ENCODE data around the gene TIGIT. TPM values are rescaled to one million over a fixed set of nuclear protein-coding genes. Genes with fewer than 3 reads are reported as not detected.

TIGIT gene
- total RNA-seq, 3 donors from 2014 or later (not counting 1 experiment from before 2014, with no cell fraction given) = 24.9 to 52.3 (median 43.9) TPM

DNA sequence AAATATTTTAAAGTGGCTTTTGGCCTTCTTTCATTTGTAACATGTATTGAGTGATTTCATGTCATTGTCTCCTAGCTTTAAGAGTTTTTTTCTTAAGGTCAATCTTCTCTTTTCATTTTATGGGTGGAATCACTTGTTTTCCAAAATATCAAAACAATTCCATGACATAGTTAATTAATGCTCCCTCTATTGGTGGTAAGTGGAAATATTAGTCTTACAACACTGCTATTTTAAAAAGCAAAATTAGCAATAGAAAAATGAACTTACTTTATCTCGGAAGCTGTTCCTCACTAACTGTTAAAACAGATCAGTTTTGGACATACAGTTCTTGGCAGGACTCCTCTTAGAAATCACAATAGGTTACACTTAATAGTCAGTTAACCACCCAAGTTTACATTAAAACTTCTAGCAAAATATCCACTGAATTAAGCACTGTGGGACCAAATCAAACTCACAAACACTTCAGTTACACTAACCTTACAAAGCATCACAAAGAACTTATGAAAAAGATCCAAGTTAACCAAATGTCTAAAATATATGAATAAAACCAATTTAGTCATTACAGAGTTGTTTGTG, 42.4 kb downstream of the TIGIT start:
- ATAC-seq (no peak), DNase-seq (no peak)
- 93% methylated on average over 1 of the region's 1 CpG for WGBS (ENCODE audit: insufficient coverage)
- H3K27ac ChIP-seq (ENCODE audit: low read length) = no peak overlapping the region
- H3K4me3 ChIP-seq (ENCODE audit: low read length) = no peak overlapping the region
- H3K36me3 Mint-ChIP-seq = no peaks in the 10 kb centered on the region
- peaks cover 18% of the 10 kb centered on the region for H3K4me1 ChIP-seq (ENCODE audit: control insufficient read depth, insufficient read depth, low read length)
- TF ChIP-seq, protein P1, sequence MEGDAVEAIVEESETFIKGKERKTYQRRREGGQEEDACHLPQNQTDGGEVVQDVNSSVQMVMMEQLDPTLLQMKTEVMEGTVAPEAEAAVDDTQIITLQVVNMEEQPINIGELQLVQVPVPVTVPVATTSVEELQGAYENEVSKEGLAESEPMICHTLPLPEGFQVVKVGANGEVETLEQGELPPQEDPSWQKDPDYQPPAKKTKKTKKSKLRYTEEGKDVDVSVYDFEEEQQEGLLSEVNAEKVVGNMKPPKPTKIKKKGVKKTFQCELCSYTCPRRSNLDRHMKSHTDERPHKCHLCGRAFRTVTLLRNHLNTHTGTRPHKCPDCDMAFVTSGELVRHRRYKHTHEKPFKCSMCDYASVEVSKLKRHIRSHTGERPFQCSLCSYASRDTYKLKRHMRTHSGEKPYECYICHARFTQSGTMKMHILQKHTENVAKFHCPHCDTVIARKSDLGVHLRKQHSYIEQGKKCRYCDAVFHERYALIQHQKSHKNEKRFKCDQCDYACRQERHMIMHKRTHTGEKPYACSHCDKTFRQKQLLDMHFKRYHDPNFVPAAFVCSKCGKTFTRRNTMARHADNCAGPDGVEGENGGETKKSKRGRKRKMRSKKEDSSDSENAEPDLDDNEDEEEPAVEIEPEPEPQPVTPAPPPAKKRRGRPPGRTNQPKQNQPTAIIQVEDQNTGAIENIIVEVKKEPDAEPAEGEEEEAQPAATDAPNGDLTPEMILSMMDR (IDR thresholded peaks at IDR 0.05) = peak; percentile 54
- H3K36me3 ChIP-seq (ENCODE audit: control insufficient read depth, insufficient read depth, low read length) = no peaks in the 10 kb centered on the region
- intact Hi-C loops (cut with micrococcal nuclease) = loop anchor here (5.0 kb wide), 2 partner anchors 114 to 184 kb away; no protein-coding TSS in a partner anchor
- H3K27me3 Mint-ChIP-seq (ENCODE audit: low read depth in 2 of 2) = no peaks in the 10 kb centered on the region
- H3K9me3 ChIP-seq (ENCODE audit: control insufficient read depth, insufficient read depth, low read length) = no peaks in the 10 kb centered on the region
- H3K27ac Mint-ChIP-seq = peak overlapping the region in 1 of 2 donors; percentile 57
- peaks cover 35 to 54% of the 10 kb centered on the region in 2 donors for H3K4me1 Mint-ChIP-seq
- no peaks in the 10 kb centered on the region for H3K9me3 Mint-ChIP-seq
- no peaks in the 10 kb centered on the region for H3K27me3 ChIP-seq (ENCODE audit: control insufficient read depth, insufficient read depth, low read length)
- no peak overlapping the region for H3K4me3 Mint-ChIP-seq

DNA sequence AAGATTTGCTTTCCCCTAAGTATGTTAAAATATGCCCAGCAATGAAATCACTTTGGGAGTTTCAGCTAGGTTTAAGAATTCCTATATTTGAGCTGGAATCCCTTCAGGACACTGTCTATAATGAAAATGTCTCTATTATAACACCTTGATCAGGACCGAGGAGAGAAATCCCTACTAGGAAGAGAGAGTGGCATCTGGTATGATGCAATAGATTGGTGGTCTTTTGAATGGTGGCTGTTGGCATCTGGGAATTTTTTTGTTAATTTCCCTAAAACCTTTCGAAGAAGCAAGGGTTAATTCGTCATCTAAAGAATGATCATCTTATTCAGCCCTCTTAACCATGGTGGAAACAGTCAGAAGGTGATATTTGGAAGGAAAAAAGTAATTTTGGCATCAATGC, 43.0 kb downstream of the TIGIT start:
- no peaks in the 10 kb centered on the region for H3K36me3 ChIP-seq (ENCODE audit: control insufficient read depth, insufficient read depth, low read length)
- 90% methylated on average over 2 of the region's 3 CpGs for WGBS (ENCODE audit: insufficient coverage)
- H3K9me3 ChIP-seq (ENCODE audit: control insufficient read depth, insufficient read depth, low read length) = no peaks in the 10 kb centered on the region
- no peaks in the 10 kb centered on the region for H3K27me3 Mint-ChIP-seq (ENCODE audit: low read depth in 2 of 2)
- H3K4me3 ChIP-seq (ENCODE audit: low read length) = no peak overlapping the region
- H3K4me1 Mint-ChIP-seq = peaks cover 39 to 54% of the 10 kb centered on the region in 2 donors
- no peak overlapping the region for H3K4me3 Mint-ChIP-seq
- H3K4me1 ChIP-seq (ENCODE audit: control insufficient read depth, insufficient read depth, low read length) = peaks cover 18% of the 10 kb centered on the region
- no peaks in the 10 kb centered on the region for H3K9me3 Mint-ChIP-seq
- DNase-seq (no peak), ATAC-seq (no peak)
- H3K27ac Mint-ChIP-seq = peak overlapping the region in 1 of 2 donors; percentile 39
- intact Hi-C loops (cut with micrococcal nuclease) = loop anchor here (5.0 kb wide), 2 partner anchors 115 to 185 kb away; no protein-coding TSS in a partner anchor
- H3K27me3 ChIP-seq (ENCODE audit: control insufficient read depth, insufficient read depth, low read length) = no peaks in the 10 kb centered on the region
- H3K36me3 Mint-ChIP-seq = no peaks in the 10 kb centered on the region
- TF ChIP-seq, protein P1 (IDR thresholded peaks at IDR 0.05) = no peak
- no peak overlapping the region for H3K27ac ChIP-seq (ENCODE audit: low read length)

DNA sequence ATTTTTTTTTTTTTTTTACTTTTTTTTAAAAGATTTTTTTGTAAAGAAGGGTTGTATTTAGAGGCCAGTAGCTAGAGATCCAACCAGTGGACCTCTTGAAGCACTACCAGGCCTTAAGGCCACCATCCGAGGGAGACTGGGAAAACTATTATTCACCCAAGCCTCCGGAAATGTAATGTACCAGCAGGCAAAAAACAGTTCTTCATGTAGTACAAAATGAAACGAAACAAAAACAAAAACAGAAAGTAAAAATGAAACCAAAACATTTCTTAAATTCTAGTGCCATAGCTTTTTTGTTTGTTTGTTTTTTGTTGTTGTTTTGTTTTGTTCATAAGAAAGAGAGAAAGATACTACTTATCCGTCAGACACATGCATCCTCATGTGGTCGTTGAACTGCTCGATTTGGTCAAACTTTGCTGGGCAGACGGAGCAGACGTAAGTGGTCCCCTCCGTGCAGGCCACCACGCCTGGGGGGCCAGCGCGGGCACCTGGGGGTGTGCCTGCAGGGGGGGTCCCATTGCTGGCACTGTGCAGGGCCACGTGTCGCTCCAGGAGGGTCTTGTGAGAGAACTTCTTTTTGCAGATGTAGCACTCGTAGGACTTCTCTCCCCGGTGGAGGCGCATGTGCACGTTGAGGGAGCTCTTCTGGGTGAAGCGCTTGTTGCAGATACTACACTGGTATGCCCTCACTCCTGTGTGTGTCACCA, 45.0 kb downstream of the TIGIT start:
- Mint-ChIP-seq H3K27me3 (ENCODE audit: low read depth in 2 of 2) (no peaks in the 10 kb centered on the region), H3K4me1 (peaks cover 32 to 43% of the 10 kb centered on the region in 2 donors), H3K9me3 (no peaks in the 10 kb centered on the region), H3K27ac (peak overlapping the region; percentile 70 to 83), H3K36me3 (no peaks in the 10 kb centered on the region), H3K4me3 (peak overlapping the region; percentile 58)
- Histone ChIP-seq H3K4me3 (ENCODE audit: low read length) (no peak overlapping the region), H3K9me3 (ENCODE audit: control insufficient read depth, insufficient read depth, low read length) (no peaks in the 10 kb centered on the region), H3K27ac (ENCODE audit: low read length) (peak overlapping the region; percentile 43), H3K27me3 (ENCODE audit: control insufficient read depth, insufficient read depth, low read length) (no peaks in the 10 kb centered on the region), H3K4me1 (ENCODE audit: control insufficient read depth, insufficient read depth, low read length) (peaks cover 14% of the 10 kb centered on the region), H3K36me3 (ENCODE audit: control insufficient read depth, insufficient read depth, low read length) (no peaks in the 10 kb centered on the region)
- 93% methylated on average over 18 of the region's 19 CpGs for WGBS (ENCODE audit: insufficient coverage)
- intact Hi-C loops (cut with micrococcal nuclease) = loop anchor here (1.0 to 5.0 kb wide), 3 partner anchors 48 to 187 kb away; no protein-coding TSS in a partner anchor
- TF ChIP-seq, protein P1 (IDR thresholded peaks at IDR 0.05) = no peak
- peak in 1 of 2 donors; percentile 53 for DNase-seq
- peak; percentile 45 to 84 (median 58) for ATAC-seq
